HG03064 (cell line): ENCODE measurements around the gene DCBLD1.

ENCODE experiments used
- ATAC-seq: cut with Tn5 transposase; IDR thresholded peaks from one replicate; pipeline ENCODE4 v1.9.1; 2021; ENCODE audit warnings: low read depth; ENCODE audit not compliant: unreplicated experiment

The DCBLD1 gene

GRCh38 chr6:117520603-117521395 is 38.3 kb downstream of the DCBLD1 start:
- no peak for ATAC-seq

GRCh38 chr6:117521791-117522502 is 39.5 kb downstream of the DCBLD1 start:
- no peak for ATAC-seq

- ATAC-seq, result no peak
Observed at GRCh38 chr6:117525607-117526006, 43.1 kb downstream of the DCBLD1 start.

- no peak for ATAC-seq
Observed at GRCh38 chr6:117530467-117531242, 48.2 kb downstream of the DCBLD1 start.

GRCh38 chr6:117531346-117531745 is 48.9 kb downstream of the DCBLD1 start:
- ATAC-seq, result no peak

- no peak for ATAC-seq
Observed at GRCh38 chr6:117531809-117532725, 49.6 kb downstream of the DCBLD1 start.

GRCh38 chr6:117533775-117534174 is 51.3 kb downstream of the DCBLD1 start:
- ATAC-seq, result no peak

GRCh38 chr6:117534974-117535373 is 52.5 kb downstream of the DCBLD1 start:
- ATAC-seq, result no peak

GRCh38 chr6:117536317-117536716 is 53.8 kb downstream of the DCBLD1 start:
- ATAC-seq, result no peak

GRCh38 chr6:117538615-117539014 is 56.1 kb downstream of the DCBLD1 start:
- ATAC-seq, result no peak

GRCh38 chr6:117540670-117541069 is 58.2 kb downstream of the DCBLD1 start:
- ATAC-seq, result no peak

- ATAC-seq, result no peak
Observed at GRCh38 chr6:117542493-117542892, 60.0 kb downstream of the DCBLD1 start.

GRCh38 chr6:117544716-117545115 is 62.2 kb downstream of the DCBLD1 start:
- no peak for ATAC-seq

GRCh38 chr6:117545161-117545595 is 62.7 kb downstream of the DCBLD1 start:
- no peak for ATAC-seq

GRCh38 chr6:117546674-117547073 is 64.2 kb downstream of the DCBLD1 start:
- no peak for ATAC-seq

GRCh38 chr6:117547688-117548621 is 65.5 kb downstream of the DCBLD1 start:
- peak; percentile 49 for ATAC-seq

- ATAC-seq, result no peak
Observed at GRCh38 chr6:117548797-117549301, 66.4 kb downstream of the DCBLD1 start.

- ATAC-seq, result no peak
Observed at GRCh38 chr6:117549611-117550010, 67.1 kb downstream of the DCBLD1 start.

- ATAC-seq, result no peak
Observed at GRCh38 chr6:117550078-117550600, 67.7 kb downstream of the DCBLD1 start.
